Esophagus (tissue), 2 donors: ENCODE data around the gene FLNC. TPM values are rescaled to one million over a fixed set of nuclear protein-coding genes. Genes with fewer than 3 reads are reported as not detected.
A peak's percentile ranks its signal among the peaks of the same experiment; 100 is the strongest.

Experiments used
- H3K27ac ChIP-seq, 2 donors: one replicate each; pipeline ENCODE4 v1.5.1; 2013; ENCODE audit warnings: low read depth in 2 of 2, mild to moderate bottlenecking in 2 of 2, inconsistent platforms in 1 of 2, low read length in 1 of 2, moderate library complexity in 1 of 2
- H3K27me3 ChIP-seq, 2 donors: one replicate each; pipeline ENCODE4 v1.6.1; 2013; ENCODE audit warnings: low read length in 2 of 2, control low read depth in 1 of 2, mild to moderate bottlenecking in 1 of 2; ENCODE audit not compliant: insufficient read depth in 2 of 2, control insufficient read depth in 1 of 2
- H3K36me3 ChIP-seq, 2 donors: one replicate each; pipeline ENCODE4 v1.6.1; 2013; ENCODE audit warnings: low read length in 1 of 2; ENCODE audit not compliant: control insufficient read depth in 2 of 2, insufficient read depth in 2 of 2
- H3K4me1 ChIP-seq, 2 donors: one replicate each; pipeline ENCODE4 v1.6.1; 2013; ENCODE audit warnings: low read length in 1 of 2; ENCODE audit not compliant: control insufficient read depth in 2 of 2, insufficient read depth in 2 of 2
- H3K4me3 ChIP-seq, 2 donors: one replicate each; pipeline ENCODE4 v1.5.1; 2013; ENCODE audit warnings: low read length in 2 of 2, mild to moderate bottlenecking in 2 of 2, low read depth in 1 of 2, moderate library complexity in 1 of 2
- H3K9me3 ChIP-seq, 2 donors: one replicate each; pipeline ENCODE4 v1.6.1; 2013; ENCODE audit warnings: mild to moderate bottlenecking in 2 of 2, low read depth in 1 of 2, low read length in 1 of 2, moderate library complexity in 1 of 2; ENCODE audit not compliant: control insufficient read depth in 2 of 2, insufficient read depth in 1 of 2
- WGBS, 2 donors: extraction: QIAGEN DNeasy Blood & Tissue Kit; methylation state at CpG; one replicate each; pipeline ENCODE4 v1.1.7; 2013; 5-methylcytosine and 5-hydroxymethylcytosine counted together
- polyA plus RNA-seq, 2 donors: library from polyadenylated mRNA; stranded (reverse); fragments of 200-250 nt; gene quantifications; one replicate each; pipeline ENCODE4 v1.2.3, GENCODE V29; 2013
- donor health status: healthy with polysubstance abuse.
- donor health status: Bipolar disorder and iron deficiency.

The FLNC gene
- polyA plus RNA-seq, 2 donors: 3.1 to 7.7 TPM

DNA sequence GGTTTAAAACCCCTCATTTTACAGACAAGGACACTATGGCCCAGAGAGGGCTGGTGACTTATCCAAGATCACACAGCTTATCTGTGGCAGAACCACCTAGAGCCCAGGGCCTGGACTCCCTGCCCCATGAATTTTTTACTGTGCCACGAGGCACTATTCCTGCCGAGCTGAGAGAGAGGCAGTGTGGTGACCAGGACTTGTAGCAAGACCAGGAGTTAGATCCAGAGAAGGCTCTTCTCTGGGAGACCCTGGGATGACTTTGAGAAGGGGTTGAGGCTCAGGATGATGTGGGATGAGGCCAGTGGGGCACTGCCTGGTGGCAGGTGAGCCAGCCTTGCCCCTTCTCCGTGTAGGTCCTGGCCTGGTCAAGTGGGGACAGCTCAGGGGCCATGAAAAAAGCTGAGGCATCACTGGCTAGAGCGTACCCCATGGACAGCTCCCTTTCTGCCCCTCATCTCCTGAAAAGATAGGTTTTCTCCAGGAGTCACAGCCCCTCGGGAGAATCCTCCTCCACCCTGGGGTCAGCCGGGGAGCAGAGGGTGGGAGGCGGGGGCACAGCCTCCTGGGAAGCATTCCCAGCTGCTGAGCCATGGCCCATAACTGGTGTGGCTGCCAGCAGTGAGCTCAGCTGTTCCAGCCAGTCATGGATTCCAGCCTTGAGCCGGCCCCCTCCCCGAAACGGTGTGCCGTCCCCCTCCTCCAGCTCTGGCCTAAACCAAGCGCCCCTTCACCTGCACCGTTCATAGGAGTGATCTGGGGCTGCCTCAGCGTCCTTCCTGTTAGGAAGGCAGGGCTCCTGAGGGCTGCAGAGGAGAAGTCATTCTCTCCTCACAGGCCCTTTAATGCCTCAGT is 5.8 kb downstream of the FLNC start:
- no peak overlapping the region for H3K4me3 ChIP-seq
- peaks cover 0 to 15% of the 10 kb centered on the region in 2 donors for H3K4me1 ChIP-seq
- peak overlapping the region; percentile 10 to 37 for H3K27ac ChIP-seq
- H3K36me3 ChIP-seq: peaks cover 0 to 10% of the 10 kb centered on the region in 2 donors
- H3K27me3 ChIP-seq: peaks cover 0 to 2% of the 10 kb centered on the region in 2 donors
- no peaks in the 10 kb centered on the region for H3K9me3 ChIP-seq
- WGBS, 2 donors: 72 to 75% methylated on average over 14 of the region's 14 CpGs

DNA sequence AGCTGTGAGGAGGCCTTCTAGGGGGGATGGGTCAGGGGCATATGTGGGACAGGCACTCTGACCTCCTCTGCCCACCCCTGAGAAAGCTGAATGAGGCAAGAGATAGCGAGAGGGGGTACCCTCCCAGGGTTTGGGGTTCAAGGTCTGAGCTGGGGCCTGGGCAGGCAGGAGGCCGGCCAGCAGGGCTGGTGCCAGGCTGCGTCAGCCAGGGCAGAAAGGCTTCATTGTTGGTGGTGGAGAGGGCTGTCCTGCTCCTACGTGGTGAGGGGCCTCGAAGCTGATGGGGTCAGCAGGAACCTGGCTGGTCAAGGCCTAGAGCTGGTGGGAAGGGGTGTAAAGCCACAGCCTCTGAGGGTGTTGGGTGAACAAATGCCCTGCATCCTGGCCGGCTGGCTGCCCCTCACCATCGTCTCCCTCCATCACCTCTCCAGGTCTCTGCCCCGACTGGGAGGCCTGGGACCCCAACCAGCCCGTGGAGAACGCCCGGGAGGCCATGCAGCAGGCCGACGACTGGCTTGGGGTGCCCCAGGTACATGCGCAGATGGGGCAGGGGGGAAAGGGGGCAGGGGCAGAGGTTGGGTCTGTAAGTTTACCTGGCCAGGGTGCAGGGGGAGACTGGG is 6.6 kb downstream of the FLNC start:
- H3K27ac ChIP-seq: peak overlapping the region in 1 of 2 donors; percentile 13
- 88 to 89% methylated on average over 14 of the region's 14 CpGs for WGBS, 2 donors
- H3K4me3 ChIP-seq: no peak overlapping the region
- H3K4me1 ChIP-seq: peaks cover 0 to 12% of the 10 kb centered on the region in 2 donors
- peaks cover 0 to 10% of the 10 kb centered on the region in 2 donors for H3K36me3 ChIP-seq
- no peaks in the 10 kb centered on the region for H3K9me3 ChIP-seq
- H3K27me3 ChIP-seq: no peaks in the 10 kb centered on the region

DNA sequence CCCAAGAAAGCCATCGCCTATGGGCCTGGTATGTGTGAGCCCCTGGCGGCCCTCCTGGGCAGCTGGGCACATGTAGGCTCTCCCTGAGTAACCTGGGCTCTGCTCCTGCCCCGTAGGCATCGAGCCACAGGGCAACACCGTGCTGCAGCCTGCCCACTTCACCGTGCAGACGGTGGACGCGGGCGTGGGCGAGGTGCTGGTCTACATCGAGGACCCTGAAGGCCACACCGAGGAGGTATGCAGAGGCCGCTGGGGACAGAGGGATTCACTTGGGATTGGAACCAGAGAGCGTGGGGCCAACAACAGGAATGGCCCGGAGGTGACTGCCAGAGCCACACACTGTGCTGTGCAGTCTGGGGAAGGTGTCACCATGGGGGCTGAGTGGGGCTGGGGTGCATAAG is 7.3 kb downstream of the FLNC start:
- 92 to 96% methylated on average over 16 of the region's 16 CpGs for WGBS, 2 donors
- Histone ChIP-seq H3K4me1 (peaks cover 0 to 17% of the 10 kb centered on the region in 2 donors), H3K27me3 (no peaks in the 10 kb centered on the region), H3K27ac (no peak overlapping the region), H3K9me3 (no peaks in the 10 kb centered on the region), H3K4me3 (no peak overlapping the region), H3K36me3 (peaks cover 0 to 10% of the 10 kb centered on the region in 2 donors)

DNA sequence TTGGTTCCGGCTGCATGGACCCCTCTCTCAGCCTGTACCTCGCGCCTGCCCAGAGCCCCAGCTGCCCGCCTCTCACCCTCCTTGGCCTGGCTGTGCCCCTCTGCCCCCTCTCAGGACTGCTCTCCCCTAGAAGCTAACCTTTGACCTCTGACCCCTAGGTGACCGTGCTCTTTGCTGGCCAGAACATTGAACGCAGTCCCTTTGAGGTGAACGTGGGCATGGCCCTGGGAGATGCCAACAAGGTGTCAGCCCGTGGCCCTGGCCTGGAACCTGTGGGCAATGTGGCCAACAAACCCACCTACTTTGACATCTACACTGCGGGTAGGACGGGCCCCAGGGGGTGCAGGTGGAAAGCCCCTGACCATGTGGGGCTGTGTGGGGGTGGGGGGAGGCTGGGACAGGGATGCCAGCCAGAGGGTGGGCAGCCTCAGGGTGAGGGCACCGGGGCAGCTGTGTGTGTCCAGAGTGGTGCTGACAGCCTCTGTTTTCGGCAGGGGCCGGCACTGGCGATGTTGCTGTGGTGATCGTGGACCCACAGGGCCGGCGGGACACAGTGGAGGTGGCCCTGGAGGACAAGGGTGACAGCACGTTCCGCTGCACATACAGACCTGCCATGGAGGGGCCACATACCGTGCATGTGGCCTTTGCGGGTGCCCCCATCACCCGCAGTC is 8.0 kb downstream of the FLNC start:
- Histone ChIP-seq H3K9me3 (no peaks in the 10 kb centered on the region), H3K4me3 (no peak overlapping the region), H3K27me3 (no peaks in the 10 kb centered on the region), H3K4me1 (peaks cover 0 to 13% of the 10 kb centered on the region in 2 donors), H3K27ac (no peak overlapping the region), H3K36me3 (peaks cover 0 to 10% of the 10 kb centered on the region in 2 donors)
- 89 to 91% methylated on average over 22 of the region's 22 CpGs for WGBS, 2 donors

DNA sequence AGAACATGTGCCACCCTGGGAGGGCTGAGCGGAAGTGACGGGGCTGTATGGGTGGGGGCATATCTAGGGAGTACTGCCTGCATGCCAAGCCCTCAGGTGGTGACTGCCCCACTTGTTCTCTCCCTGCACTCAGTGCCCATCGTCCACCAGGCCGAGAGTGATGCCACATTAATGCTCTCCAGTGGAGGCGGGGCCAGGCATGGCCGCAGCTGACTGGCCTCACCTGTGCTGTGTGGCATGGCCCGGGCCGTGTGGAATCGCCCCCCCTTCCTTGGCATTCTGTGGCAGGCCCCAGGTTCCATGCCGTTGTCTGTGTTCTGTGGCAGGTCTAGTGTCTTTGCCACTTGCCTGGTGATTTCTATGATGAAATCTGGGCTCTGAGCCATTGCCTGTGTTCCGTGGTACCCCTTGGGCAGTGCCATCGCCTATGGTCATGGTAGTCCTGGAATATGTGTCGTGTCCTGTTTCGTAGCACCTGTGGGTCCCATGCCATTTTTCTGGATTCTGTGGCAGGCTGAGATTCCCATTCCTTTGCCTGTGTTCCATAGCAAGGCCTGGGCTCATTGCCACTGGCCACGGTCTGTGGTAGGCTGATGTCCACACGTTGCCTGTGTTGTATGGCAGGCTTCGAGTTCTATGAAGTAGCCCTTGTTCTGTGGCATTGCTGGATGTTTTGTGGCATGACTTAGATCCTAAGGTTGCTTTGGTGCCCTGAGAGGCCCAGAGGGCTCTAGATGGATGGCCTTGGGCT is 8.9 kb downstream of the FLNC start:
- Histone ChIP-seq H3K9me3 (no peaks in the 10 kb centered on the region), H3K4me3 (no peak overlapping the region), H3K27me3 (no peaks in the 10 kb centered on the region), H3K4me1 (peaks cover 0 to 12% of the 10 kb centered on the region in 2 donors), H3K36me3 (peaks cover 0 to 12% of the 10 kb centered on the region in 2 donors), H3K27ac (no peak overlapping the region)
- WGBS, 2 donors: 85 to 86% methylated on average over 16 to 17 of the region's 17 CpGs

DNA sequence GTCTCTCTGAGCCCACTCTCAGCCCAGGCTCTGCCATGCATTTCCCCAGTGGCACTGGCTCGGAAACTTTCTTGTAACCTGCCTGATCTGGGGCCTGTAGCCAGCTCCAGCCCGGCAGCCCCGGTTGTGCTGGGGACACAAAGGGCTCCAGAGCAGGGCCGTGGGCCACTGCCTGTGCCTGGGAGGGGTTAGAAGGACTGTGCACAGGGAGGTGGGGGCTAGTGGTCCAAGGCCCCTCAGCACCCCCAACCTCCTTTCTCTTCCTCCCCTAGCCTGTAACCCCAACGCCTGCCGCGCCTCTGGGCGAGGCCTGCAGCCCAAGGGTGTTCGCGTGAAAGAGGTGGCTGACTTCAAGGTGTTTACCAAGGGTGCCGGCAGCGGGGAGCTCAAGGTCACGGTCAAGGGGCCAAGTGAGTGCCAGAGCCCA is 9.6 kb downstream of the FLNC start:
- Histone ChIP-seq H3K36me3 (peaks cover 0 to 13% of the 10 kb centered on the region in 2 donors), H3K27me3 (no peaks in the 10 kb centered on the region), H3K4me1 (peaks cover 0 to 12% of the 10 kb centered on the region in 2 donors), H3K9me3 (no peaks in the 10 kb centered on the region), H3K27ac (no peak overlapping the region), H3K4me3 (no peak overlapping the region)
- 68 to 74% methylated on average over 13 of the region's 13 CpGs for WGBS, 2 donors

DNA sequence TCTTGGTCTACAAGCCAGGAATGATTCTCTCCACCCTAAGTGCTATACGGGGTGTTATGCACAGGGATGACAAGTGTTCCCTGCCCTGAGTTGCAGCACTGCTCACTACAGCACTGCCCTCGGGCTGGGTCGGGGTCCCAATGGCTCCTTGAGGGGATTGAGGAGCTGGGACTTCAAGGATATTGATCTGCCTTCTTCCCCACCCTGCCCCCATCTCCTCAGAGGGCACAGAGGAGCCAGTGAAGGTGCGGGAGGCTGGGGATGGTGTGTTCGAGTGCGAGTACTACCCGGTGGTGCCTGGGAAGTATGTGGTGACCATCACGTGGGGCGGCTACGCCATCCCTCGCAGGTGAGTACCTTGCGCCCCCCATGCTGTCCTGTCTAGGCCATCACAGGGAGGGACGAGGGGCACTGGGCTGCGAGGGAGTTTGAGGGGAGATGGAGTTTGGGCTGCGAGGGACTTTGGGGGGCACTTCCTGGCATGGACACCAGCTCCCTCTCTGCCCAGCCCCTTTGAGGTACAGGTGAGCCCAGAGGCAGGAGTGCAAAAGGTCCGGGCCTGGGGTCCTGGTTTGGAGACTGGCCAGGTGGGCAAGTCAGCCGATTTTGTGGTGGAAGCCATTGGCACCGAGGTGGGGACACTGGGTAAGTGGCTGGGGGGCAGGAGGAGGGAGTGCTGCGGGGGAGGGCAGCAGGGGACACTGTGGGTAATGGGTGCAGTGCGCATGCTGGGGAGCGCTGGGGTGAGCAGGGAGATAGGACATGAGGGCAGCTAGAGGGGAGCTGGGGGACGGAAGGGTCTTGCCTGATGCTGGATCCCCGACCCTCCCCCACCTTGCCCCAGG is 10.3 kb downstream of the FLNC start:
- Histone ChIP-seq H3K4me1 (peaks cover 0 to 12% of the 10 kb centered on the region in 2 donors), H3K4me3 (no peak overlapping the region), H3K27me3 (no peaks in the 10 kb centered on the region), H3K27ac (no peak overlapping the region), H3K36me3 (peaks cover 0 to 13% of the 10 kb centered on the region in 2 donors), H3K9me3 (no peaks in the 10 kb centered on the region)
- 89 to 90% methylated on average over 23 of the region's 23 CpGs for WGBS, 2 donors

DNA sequence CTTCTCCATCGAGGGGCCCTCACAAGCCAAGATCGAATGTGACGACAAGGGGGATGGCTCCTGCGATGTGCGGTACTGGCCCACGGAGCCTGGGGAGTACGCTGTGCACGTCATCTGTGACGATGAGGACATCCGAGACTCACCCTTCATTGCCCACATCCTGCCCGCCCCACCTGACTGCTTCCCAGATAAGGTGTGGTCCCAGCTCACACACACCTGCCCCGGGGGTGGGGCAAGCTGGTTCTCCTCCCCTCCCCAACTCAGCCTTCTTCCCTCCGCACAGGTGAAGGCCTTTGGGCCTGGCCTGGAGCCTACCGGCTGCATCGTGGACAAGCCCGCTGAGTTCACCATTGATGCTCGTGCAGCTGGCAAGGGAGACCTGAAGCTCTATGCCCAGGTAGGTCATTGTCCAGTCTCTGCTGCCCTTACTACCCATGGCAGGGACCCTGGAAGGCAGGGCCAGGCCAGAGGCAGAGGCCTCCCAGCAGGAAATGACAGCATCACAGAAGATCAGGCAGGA is 11.0 kb downstream of the FLNC start:
- H3K4me1 ChIP-seq: peaks cover 0 to 12% of the 10 kb centered on the region in 2 donors
- peaks cover 0 to 13% of the 10 kb centered on the region in 2 donors for H3K36me3 ChIP-seq
- no peak overlapping the region for H3K4me3 ChIP-seq
- H3K9me3 ChIP-seq: no peaks in the 10 kb centered on the region
- WGBS, 2 donors: 81 to 82% methylated on average over 17 of the region's 17 CpGs
- no peaks in the 10 kb centered on the region for H3K27me3 ChIP-seq
- no peak overlapping the region for H3K27ac ChIP-seq
